ENCODE results near the gene BBOF1. TPM values are rescaled to one million over a fixed set of nuclear protein-coding genes. Genes with fewer than 3 reads are reported as not detected.
"Not testable (repeated sequence)": the region's sequence is repeated elsewhere in the genome, so short reads cannot be mapped to it uniquely, and the experiment has no call there.

The BBOF1 gene, protein sequence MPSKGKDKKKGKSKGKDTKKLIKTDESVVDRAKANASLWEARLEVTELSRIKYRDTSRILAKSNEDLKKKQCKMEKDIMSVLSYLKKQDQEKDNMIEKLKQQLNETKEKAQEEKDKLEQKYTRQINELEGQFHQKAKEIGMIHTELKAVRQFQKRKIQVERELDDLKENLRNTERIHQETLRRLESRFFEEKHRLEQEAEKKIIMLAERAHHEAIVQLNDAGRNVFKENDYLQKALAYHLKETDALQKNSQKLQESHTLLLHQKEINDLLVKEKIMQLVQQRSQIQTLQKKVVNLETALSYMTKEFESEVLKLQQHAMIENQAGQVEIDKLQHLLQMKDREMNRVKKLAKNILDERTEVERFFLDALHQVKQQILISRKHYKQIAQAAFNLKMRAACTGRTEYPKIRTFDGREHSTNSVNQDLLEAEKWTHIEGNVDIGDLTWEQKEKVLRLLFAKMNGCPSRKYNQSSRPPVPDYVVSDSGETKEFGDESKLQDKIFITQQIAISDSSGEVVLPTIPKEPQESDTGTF
- 7.7 TPM for polyA plus RNA-seq (2013, experiment 1 of 2; ENCODE audit: insufficient read length)
- 6.9 TPM for polyA plus RNA-seq (2013, experiment 2 of 2; ENCODE audit: insufficient read length)

GRCh38 chr14:74018586-74019407 lies at the start of gene BBOF1, which contains the start of gene ENTPD5:
Gene BBOF1, plus strand, starts transcription at chr14:74019349. Its CDS starts 130 bp downstream, at chr14:74019479.
Gene ENTPD5, minus strand, starts transcription at chr14:74019288. Its CDS starts 31,186 bp downstream, at chr14:73988102.
- DNase-seq = peak; percentile 89

DNA sequence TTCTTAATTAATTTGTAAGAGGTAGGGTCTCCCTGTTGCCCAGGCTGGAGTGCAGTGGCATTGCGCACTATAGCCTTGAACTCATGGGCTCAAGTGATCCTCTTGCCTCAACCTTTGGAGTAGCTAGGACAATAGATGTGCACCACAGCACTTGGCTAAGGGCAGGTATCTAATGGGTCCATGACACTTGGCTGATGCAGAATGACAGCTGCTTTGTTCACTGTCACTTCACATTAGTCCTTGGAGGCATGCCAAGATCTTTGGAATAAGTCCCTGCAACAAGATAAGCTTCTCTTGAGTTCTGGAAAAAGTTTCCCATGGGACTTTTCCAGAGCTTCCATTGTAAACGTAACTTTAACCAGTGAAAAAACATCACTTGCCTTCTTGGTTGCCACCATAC lies 45.7 kb upstream of the BBOF1 start:
- DNase-seq = no peak

DNA sequence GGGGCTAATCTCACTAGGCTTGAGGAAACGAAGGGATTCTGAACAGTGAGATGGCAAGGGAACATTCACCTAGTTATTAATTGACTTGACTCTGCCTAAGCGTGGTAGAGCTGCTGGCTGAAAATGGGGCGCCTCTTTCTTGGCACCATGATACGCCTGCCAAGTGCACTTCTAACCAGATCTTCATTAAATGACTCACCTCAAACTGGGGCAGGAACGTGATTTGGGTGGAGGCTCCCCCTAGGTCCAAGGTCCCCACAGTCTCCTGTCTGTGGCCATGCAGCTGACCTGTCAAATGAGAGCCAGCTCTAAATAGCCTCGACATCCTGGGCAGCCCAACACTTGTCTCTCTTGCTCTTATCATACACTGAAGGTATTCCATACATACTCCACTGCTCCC lies 43.0 kb upstream of the BBOF1 start:
- no peak for DNase-seq

GRCh38 chr14:73977896-73978295 lies 41.3 kb upstream of the BBOF1 start:
- no peak for DNase-seq

- no peak for DNase-seq
Observed at GRCh38 chr14:73988065-73988464, 31.1 kb upstream of the BBOF1 start.

- DNase-seq = not testable (repeated sequence)
Observed at GRCh38 chr14:73988656-73989055, 30.5 kb upstream of the BBOF1 start.

GRCh38 chr14:73991092-73991491 lies 28.1 kb upstream of the BBOF1 start:
- DNase-seq = no peak

DNA sequence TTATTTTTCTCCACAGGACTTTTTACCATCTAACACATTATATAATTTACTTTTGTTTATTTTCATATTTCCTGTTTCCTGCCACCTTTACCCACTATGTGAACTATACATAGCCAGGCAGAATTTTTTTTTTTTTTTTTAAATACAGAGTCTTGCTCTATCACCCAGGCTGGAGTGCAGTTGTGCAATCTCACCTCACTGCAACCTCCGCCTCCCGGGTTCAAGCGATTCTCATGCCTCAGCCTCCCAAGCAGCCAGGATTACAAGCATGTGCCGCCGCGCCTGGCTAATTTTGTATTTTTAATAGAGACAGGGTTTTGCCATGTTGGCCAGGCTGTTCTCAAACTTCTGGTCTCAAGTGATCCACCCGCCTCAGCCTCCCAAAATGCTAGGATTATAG lies 24.2 kb upstream of the BBOF1 start:
- DNase-seq = not testable (repeated sequence)

- DNase-seq = no peak
Observed at GRCh38 chr14:73995977-73996378, 23.2 kb upstream of the BBOF1 start.

- DNase-seq = no peak
Observed at GRCh38 chr14:73996731-73997107, 22.4 kb upstream of the BBOF1 start.

DNA sequence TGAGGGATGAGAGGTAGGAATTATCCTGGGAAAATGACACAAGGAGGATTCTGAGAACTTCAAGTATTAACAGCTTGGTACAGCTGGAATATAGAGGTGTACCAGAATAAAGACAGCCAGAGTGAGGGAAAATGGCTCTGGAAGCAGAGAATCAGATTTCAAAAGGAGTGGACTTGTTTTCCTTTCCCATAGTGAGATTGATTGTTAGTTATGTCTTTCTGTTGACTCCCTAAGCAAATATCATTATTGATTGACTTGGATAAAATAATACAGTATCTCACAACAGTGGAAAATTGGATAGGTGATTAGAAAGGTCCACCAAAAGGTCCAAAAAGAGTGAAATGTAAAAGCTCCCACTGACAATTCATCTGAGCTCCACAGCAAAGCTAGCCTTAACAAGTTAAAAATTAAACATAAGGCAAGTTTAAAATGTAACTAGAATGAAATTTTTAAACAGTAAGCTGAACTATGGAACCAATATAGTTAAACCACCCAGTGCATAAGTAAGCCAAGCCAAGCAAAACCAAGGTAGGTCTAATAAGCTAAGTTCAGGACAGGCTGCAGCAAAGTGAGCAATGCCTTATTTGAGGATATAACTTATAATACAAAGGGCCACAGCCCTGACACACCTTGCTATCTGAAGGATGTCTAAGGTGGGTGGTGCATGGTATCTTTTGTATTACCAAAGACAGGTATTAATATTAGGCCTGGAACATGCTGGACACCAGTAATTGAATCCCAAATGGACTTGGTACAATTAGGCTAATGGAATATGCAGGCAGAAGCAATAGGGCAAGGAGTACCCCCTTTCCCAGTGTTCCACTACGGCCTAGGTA lies 21.8 kb upstream of the BBOF1 start:
- DNase-seq = no peak

DNA sequence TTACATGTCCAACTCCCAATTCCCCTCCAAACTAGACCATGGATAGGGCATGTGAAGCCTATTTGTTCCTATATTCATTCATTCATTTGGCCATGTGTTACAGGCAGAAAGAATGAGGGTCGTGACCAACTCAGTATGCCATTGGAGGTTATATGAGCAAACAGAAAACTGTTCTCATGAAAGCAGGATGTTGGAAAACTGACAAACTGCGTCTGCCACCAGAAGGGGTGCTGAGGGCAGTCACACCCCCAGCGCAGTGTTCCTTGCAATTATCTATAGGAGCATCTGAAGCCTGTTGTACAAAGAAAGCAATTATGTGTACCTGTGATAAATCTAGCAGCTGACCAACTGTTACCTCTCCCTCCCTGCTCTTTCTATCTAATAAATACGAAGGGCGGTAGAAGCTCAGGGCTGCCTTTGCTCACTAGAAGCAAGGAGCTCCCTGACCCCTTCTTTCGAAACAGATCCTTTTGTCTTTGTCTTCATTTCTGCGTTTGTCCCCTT lies 21.2 kb upstream of the BBOF1 start:
- DNase-seq = no peak

GRCh38 chr14:73998726-73999125 lies 20.4 kb upstream of the BBOF1 start:
- no peak for DNase-seq

- not testable (repeated sequence) for DNase-seq
Observed at GRCh38 chr14:74005664-74006063, 13.5 kb upstream of the BBOF1 start.

DNA sequence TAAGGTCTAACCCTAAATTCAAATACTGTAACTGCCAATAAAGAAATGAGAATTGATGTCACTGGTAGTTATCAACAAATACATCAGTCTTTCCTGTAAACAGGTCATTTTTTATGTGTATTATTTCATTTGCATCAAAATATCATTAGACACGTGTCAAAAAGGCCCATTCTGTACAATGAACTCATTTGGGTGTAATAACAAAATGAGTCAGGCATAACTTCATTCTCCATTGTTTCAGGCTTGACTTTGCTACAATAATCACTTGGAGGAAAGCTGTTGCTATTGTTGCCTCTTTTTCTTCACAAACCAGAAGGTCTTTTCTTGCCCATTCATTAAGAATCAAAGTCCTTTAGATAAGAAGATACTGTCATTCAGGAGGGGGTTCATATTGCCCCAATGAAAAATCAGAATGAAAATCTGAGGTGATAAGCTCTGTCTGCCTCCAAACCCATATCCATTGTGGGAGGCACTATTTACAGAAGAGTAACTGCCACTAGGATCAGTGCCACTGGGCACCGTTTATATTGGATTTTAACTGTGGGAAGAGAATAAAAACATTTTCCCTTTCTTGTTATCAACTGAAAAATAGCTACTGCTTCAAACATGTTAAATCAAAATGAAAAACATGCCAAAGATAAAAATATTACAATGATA lies 10.2 kb upstream of the BBOF1 start:
- DNase-seq = no peak

- DNase-seq = no peak
Observed at GRCh38 chr14:74014299-74014698, 4.8 kb upstream of the BBOF1 start.

DNA sequence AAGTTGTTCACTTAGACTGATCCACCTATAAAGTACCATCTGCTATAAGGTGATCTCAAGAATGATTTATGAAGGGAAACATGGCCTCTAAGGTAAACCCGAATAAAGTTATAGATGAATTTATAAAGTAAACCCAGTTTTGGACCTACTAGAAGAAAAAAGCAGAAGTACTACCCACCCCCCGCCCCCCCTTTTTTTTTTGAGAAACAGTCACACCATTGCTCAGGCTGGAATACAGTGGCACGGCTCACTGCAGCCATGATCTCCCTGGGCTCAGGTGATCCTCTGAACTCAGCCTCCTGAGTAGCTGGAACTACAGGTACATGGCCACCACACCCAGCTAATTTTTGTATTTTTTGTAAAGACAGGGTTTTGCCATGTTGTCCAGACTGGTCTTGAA lies 4.0 kb upstream of the BBOF1 start:
- no peak for DNase-seq

DNA sequence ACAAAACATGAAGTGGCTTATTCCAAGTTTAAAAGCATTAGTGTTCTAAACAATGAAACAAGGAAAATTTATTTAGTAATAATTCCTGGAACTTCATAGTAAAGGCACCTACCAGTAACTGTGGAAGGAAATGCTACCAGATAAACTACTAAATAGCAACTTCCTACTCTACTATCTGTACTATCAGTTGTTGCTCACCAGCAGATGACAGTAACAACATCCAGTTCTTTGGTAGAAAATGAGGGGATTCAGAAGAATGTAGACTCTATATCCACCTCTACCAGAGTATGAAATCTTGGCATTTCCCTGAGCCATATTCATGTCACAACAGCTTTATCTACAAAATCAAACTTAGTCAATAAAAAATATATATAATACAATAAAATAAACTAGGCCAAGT lies 3.2 kb upstream of the BBOF1 start:
- no peak for DNase-seq

DNA sequence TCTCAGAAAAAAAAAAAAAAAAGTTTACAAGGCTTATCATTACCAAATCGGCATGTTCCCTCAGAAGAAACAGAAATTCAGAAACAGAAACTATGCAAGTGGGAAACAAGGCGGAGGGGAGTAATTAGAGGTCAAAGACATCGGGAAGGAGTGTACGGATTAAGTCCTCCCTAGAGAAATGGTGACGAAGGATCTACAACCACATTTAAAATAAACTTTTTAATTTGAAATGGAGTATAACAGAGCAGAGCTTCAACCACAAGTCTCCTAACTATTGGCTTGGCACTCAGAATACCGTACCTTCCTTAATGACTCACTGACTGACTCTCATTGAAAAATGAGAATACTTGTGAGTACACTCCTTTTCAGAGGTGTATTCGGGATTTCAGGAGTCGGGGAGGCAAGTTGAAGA lies 969 bp upstream of the BBOF1 start:
- peak; percentile 64 for DNase-seq

DNA sequence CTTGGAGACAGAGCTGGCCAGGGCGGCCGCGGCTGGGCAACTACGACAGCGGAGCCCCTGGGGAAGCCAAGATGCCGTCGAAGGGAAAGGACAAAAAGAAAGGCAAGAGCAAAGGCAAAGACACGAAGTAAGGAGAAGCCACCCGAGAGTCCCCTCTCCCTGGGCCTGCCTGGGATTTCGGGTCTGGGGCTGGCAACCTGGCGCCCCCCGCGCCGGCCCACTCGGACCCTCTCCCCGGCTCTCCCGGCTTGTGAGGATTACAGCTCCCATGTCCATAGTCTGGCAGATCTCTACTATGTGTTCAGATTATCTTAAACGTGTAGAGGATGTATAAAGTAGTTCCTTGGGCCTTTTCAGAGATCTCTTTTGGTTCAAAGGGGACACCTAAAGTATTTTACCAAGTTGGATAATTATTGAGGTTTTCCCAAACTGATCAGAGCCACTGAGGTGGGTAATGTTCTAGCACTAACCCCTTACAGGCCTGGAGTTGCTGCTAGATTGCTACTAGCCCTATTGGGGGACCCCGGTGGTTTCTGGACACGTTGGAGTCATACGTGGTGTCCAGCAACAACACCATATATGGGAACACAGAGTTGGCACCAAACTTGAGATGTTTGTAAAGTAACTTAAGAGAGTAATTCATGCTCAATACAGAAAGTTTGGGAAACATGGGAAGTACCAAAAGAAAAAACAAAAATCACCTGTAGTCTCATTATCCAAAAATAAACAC lies 424 bp downstream of the BBOF1 start:
- DNase-seq = peak; percentile 46

- DNase-seq = no peak
Observed at GRCh38 chr14:74022346-74022745, 3.2 kb downstream of the BBOF1 start.

Data from fibroblast of skin of abdomen (primary cell).